Transverse colon (tissue), 4 donors: ENCODE data around the gene KIF3C. TPM values are rescaled to one million over a fixed set of nuclear protein-coding genes. Genes with fewer than 3 reads are reported as not detected.
"Not testable (repeated sequence)": the region's sequence is repeated elsewhere in the genome, so short reads cannot be mapped to it uniquely, and the experiment has no call there.

Experiments used
- DNase-seq: peaks from one replicate; pipeline ENCODE4 v3.0.0-alpha.2; 2019
- H3K27ac ChIP-seq, 4 donors: fragments of 200-600 bp; sonication (generic); 2 replicates each; pipeline ENCODE4 v1.5.1; 2016 to 2018; ENCODE audit warnings: inconsistent platforms in 4 of 4
- H3K27me3 ChIP-seq: fragments of 200-600 bp; sonication (generic); 2 replicates; pipeline ENCODE4 v1.5.1; 2017; ENCODE audit warnings: inconsistent platforms
- H3K36me3 ChIP-seq, 4 donors: fragments of 200-600 bp; sonication (generic); 2 replicates each; pipeline ENCODE4 v1.5.1; 2017 to 2019; ENCODE audit warnings: inconsistent platforms in 4 of 4
- H3K4me1 ChIP-seq, 4 donors: fragments of 200-600 bp; sonication (generic); 2 replicates each; pipeline ENCODE4 v1.5.1; 2017 to 2020; ENCODE audit warnings: inconsistent platforms in 4 of 4
- H3K4me3 ChIP-seq, 4 donors: fragments of 200-600 bp; sonication (generic); 1 replicate in 1 of 4; 2 replicates in 3 of 4; pipeline versions ENCODE4 v1.5.1 to v1.6.1; 2017 to 2019; ENCODE audit warnings: inconsistent platforms in 4 of 4
- H3K9me3 ChIP-seq, 2 donors: fragments of 200-600 bp; sonication (generic); 2 replicates each; pipeline ENCODE4 v1.5.1; 2017 to 2019; ENCODE audit warnings: inconsistent platforms in 2 of 2
- CTCF ChIP-seq, 5 experiments: fragments of 200-600 bp in 3 of 5; fragments of 450-650 bp in 2 of 5; sonication (generic) in 3 of 5; IDR thresholded peaks; 1 replicate in 2 of 5; 2 replicates in 3 of 5; pipeline ENCODE4 v1.5.1; 2016 to 2017; ENCODE audit warnings: antibody characterized with exemption in 5 of 5, inconsistent platforms in 3 of 5, mild to moderate bottlenecking in 2 of 5, moderate library complexity in 1 of 5
- EP300 ChIP-seq: sonication (generic); formaldehyde crosslinking; IDR thresholded peaks from one replicate; pipeline ENCODE4 v1.6.1; 2017; ENCODE audit warnings: antibody characterized with exemption, low read depth
- POLR2A ChIP-seq: fragments of 450-650 bp; IDR thresholded peaks from one replicate; pipeline ENCODE4 v1.6.1; 2016; ENCODE audit warnings: antibody characterized with exemption, mild to moderate bottlenecking, moderate library complexity
- POLR2AphosphoS5 ChIP-seq, 3 donors: sonication (generic); formaldehyde crosslinking; IDR thresholded peaks; one replicate each; pipeline ENCODE4 v1.6.1; 2016; ENCODE audit warnings: antibody characterized with exemption in 3 of 3
- WGBS, 2 donors: methylation state at CpG; one replicate each; pipeline ENCODE4 v1.1.5; 2018; ENCODE audit warnings: low coverage in 1 of 2; 5-methylcytosine and 5-hydroxymethylcytosine counted together
- in situ Hi-C, 4 donors: fragments of 200-750 bp; cut with MboI; loops; one replicate each; pipeline versions ENCODE4 v1.15.0 to v1.15.1; 2017; ENCODE audit warnings: low sequenced_read_pairs in 3 of 4, low pct_ligation_motif_present in 1 of 4, low pct_unique_long_range_greater_than_20kb in 1 of 4
- intact Hi-C: fragments of 100-400 bp; cut with DNase I; formaldehyde crosslinking; loops from one replicate; pipeline ENCODE4 v1.15.1; 2023; ENCODE audit warnings: low total_unique reads
- total RNA-seq, 4 donors: library from RNA; depleted of rRNA; stranded (reverse); fragments of >200 nt; gene quantifications; one replicate each; pipeline ENCODE4 v1.1.0, GENCODE V29; 2016

Gene KIF3C
- total RNA-seq, result 1 to 10 TPM in 3 of 4 donors, under 1 TPM in 1; 0.37 to 3.2 (median 2.0) TPM

- H3K4me1 ChIP-seq, result peaks cover 5 to 15% (median 10%) of the 10 kb centered on the region in 4 donors
- peak within 1 kb of the TSS; percentile 64 to 80 (median 70) for H3K27ac ChIP-seq
- no peaks in the 10 kb centered on the region for H3K36me3 ChIP-seq
- TF ChIP-seq CTCF (IDR thresholded peaks at IDR 0.05), result no peak
- no peak for TF ChIP-seq POLR2A
- no peak for TF ChIP-seq EP300
- TF ChIP-seq POLR2AphosphoS5 (IDR thresholded peaks at IDR 0.05), result no peak
- peak; percentile 66 for DNase-seq
- H3K4me3 ChIP-seq, result peak within 1 kb of the TSS; percentile 37 to 84 (median 62)
- no peaks in the 10 kb centered on the region for H3K9me3 ChIP-seq
- H3K27me3 ChIP-seq, result no peaks in the 10 kb centered on the region
- whole genome bisulfite sequencing, 2 donors, result 1% methylated on average over 48 of the region's 58 CpGs; no CpG with 5 or more reads in 1 of the 2 donors
- intact Hi-C loops (loop anchor here (10.0 kb wide), 1 partner anchor 162 kb away; no protein-coding TSS in a partner anchor), in situ Hi-C loops (no loop called here)
Observed at GRCh38 chr2:25982273-25982967, at the start of gene KIF3C. Gene KIF3C, minus strand, starts transcription at chr2:25982497. Its CDS starts 580 bp downstream, at chr2:25981917.

- H3K4me1 ChIP-seq, result peaks cover 0 to 19% (median 6%) of the 10 kb centered on the region in 4 donors
- WGBS, 2 donors, result 91 to 92% methylated on average over 7 to 16 of the region's 16 CpGs
- H3K27ac ChIP-seq, intact Hi-C loops, H3K36me3 ChIP-seq, H3K9me3 ChIP-seq, H3K27me3 ChIP-seq, in situ Hi-C loops, H3K4me3 ChIP-seq, DNase-seq: not testable (repeated sequence)
Observed at GRCh38 chr2:26028083-26028482, 45.8 kb upstream of the KIF3C start.

- Histone ChIP-seq H3K4me3 (no peak overlapping the region), H3K36me3 (no peaks in the 10 kb centered on the region), H3K4me1 (peaks cover 0 to 11% (median 0%) of the 10 kb centered on the region in 4 donors), H3K27ac (no peak overlapping the region), H3K9me3 (no peaks in the 10 kb centered on the region), H3K27me3 (no peaks in the 10 kb centered on the region)
- intact Hi-C loops, result no loop called here
- DNase-seq, result no peak
- in situ Hi-C loops, result no loop called here
- no peak for TF ChIP-seq POLR2A
- no peak for TF ChIP-seq CTCF (IDR thresholded peaks at IDR 0.05)
- TF ChIP-seq POLR2AphosphoS5 (IDR thresholded peaks at IDR 0.05), result no peak
Observed at GRCh38 chr2:26025509-26025908, 43.2 kb upstream of the KIF3C start.

GRCh38 chr2:26024260-26024659, 42.0 kb upstream of the KIF3C start:
- Histone ChIP-seq H3K4me1 (peaks cover 0 to 11% (median 2%) of the 10 kb centered on the region in 4 donors), H3K27me3 (no peaks in the 10 kb centered on the region), H3K9me3 (no peaks in the 10 kb centered on the region), H3K4me3 (no peak overlapping the region), H3K27ac (no peak overlapping the region), H3K36me3 (no peaks in the 10 kb centered on the region)
- DNase-seq, result no peak
- intact Hi-C loops, result no loop called here
- 95% methylated on average over 2 of the region's 2 CpGs; no CpG with 5 or more reads in 1 of the 2 donors for WGBS, 2 donors
- in situ Hi-C loops, result no loop called here
- TF ChIP-seq POLR2A (no peak), POLR2AphosphoS5 (IDR thresholded peaks at IDR 0.05) (no peak), EP300 (no peak), CTCF (IDR thresholded peaks at IDR 0.05) (no peak)

GRCh38 chr2:26020231-26020640, 37.9 kb upstream of the KIF3C start:
- DNase-seq, result no peak
- no peaks in the 10 kb centered on the region for H3K9me3 ChIP-seq
- intact Hi-C loops (no loop called here), in situ Hi-C loops (no loop called here)
- H3K27ac ChIP-seq, result no peak overlapping the region
- no peaks in the 10 kb centered on the region for H3K36me3 ChIP-seq
- H3K4me3 ChIP-seq, result no peak overlapping the region
- 66 to 67% methylated on average over 4 of the region's 4 CpGs for WGBS, 2 donors
- H3K27me3 ChIP-seq, result no peaks in the 10 kb centered on the region
- TF ChIP-seq POLR2A, result no peak
- no peak for TF ChIP-seq CTCF (IDR thresholded peaks at IDR 0.05)
- TF ChIP-seq EP300, result no peak
- no peak for TF ChIP-seq POLR2AphosphoS5 (IDR thresholded peaks at IDR 0.05)
- peaks cover 0 to 18% (median 15%) of the 10 kb centered on the region in 4 donors for H3K4me1 ChIP-seq
